ENCODE data around the gene ADIRF.

ADIRF gene

DNA sequence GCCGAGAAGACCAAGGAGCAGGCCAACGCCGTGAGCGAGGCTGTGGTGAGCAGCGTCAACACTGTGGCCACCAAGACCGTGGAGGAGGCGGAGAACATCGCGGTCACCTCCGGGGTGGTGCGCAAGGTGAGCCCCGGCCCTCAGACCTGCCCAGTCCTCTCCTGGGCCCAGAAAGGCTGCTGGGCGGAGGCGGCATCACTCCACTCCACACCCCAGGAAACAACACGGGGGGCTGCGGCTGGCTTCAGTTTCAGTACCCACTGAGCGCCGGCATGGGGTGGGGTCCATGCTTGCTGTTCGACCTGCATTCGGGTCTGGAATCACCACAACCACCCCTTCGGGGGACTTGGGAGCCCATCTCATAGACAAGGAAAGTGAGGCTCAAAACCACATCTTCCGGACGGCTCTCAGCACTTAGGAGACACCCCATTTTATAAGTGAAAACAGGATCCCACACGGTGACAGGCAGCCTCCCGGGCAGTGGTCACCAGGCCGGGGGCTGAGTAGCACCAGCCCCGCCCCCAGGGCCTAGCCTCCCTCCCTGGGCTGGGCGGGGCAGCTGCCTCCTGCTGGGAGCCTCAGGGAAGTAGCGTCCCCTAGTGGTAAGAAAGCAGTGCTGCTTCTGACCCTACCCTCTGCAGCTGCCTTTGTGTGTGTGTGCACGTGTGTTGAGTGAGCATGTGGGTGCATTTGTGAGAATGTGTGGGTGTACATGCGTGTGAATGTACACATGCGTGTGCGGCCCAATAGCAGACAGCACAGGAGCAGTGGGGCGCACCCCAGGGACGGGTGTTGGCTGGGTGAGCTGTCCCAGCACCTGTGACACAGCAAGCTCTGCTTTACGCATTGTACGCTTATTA, 8.0 kb upstream of the ADIRF start:
- peak in 1 of 2 donors; percentile 14 for DNase-seq (ENCODE audit: extremely low read depth in 1 of 2, low read depth in 1 of 2)

DNA sequence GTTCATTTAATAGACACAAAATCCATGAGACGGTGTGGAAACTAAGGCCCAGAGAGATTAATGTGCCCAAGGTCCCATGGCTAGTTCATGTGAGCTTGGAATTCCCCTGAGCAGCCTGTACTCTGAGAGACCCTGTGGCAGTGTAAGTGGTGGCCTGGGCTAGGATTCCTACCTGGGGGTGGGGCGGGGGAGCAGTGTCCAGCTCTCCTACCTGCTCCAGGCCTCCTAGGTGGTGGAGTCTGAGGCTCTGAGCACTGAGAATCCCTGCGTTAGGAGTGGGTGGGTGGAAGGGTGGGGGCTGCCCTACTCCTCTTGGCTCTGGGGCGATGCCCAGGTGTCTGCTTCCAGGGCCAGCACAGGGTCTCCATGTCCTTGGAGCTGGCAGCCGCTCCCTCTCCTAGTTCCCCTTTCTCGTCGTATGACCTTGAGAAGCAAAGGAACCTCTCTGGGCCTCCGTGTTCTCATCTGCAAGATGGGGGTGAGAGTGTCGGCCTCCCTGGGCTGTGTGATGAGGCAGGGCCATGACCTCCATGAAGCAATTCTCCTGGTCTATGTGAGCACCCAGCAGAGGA, 7.3 kb upstream of the ADIRF start:
- DNase-seq (ENCODE audit: extremely low read depth in 1 of 2, low read depth in 1 of 2), result no peak

GRCh38 chr10:86961481-86962091, 6.7 kb upstream of the ADIRF start:
- DNase-seq (ENCODE audit: extremely low read depth in 1 of 2, low read depth in 1 of 2), result no peak

GRCh38 chr10:86962136-86962980, 5.9 kb upstream of the ADIRF start:
- DNase-seq (ENCODE audit: extremely low read depth in 1 of 2, low read depth in 1 of 2), result no peak

GRCh38 chr10:86962981-86963310, 5.3 kb upstream of the ADIRF start:
- no peak for DNase-seq (ENCODE audit: extremely low read depth in 1 of 2, low read depth in 1 of 2)

- no peak for DNase-seq (ENCODE audit: extremely low read depth in 1 of 2, low read depth in 1 of 2)
Measured at GRCh38 chr10:86963341-86963919, 4.9 kb upstream of the ADIRF start.

GRCh38 chr10:86964061-86964846, 4.0 kb upstream of the ADIRF start:
- DNase-seq (ENCODE audit: extremely low read depth in 1 of 2, low read depth in 1 of 2), result no peak

DNA sequence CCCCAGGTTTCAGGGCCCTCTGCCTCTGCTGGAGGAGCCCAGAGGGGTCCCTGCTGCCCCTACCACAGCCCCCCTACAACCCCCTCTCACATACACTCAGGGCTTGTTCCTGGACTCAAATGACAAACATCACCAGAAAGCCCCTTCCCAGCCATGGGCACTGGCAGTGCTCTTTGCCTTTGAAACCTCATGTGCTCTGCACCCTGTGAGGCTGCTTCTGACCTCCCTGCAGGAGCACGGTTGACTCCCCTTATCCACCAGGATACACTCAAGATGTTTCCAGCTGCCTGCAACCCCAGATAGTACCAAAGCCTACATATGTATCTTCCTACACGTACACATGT, 3.5 kb upstream of the ADIRF start:
- no peak for DNase-seq (ENCODE audit: extremely low read depth in 1 of 2, low read depth in 1 of 2)

DNA sequence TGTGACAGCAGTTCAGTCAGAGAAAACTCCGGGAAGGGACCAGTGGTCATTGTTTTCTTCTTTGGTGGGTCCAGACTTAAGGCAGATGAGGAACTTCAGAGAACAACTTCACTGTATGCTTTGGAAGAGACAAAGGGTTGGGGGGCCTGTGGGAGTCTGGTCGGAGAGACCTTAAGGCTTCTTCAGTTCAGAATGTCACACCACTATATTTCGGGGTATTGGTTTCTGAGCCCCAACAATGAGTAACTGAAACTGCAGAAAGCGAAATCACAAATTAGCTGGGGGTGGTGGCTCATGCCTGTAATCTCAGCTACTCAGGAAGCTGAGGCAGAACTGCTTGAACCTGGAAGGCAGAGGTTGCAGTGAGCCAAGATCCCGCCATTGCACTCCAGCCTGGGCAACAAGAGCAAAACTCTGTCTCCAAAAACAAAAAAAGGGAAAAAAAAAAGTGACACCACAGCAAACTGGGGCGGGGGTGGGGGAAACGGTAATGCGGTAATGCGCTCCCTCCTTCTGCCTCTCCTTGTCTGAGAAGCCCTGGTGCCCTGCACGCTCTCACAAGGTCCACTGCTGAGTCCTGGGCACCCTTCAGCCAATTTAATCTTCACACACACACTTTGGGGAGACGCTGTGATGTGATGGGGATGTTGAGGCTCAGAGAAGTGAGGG, 2.2 kb upstream of the ADIRF start:
- DNase-seq (ENCODE audit: extremely low read depth in 1 of 2, low read depth in 1 of 2), result peak in 1 of 2 donors; percentile 20

GRCh38 chr10:86967481-86967941, 771 bp upstream of the ADIRF start:
- no peak for DNase-seq (ENCODE audit: extremely low read depth in 1 of 2, low read depth in 1 of 2)

DNA sequence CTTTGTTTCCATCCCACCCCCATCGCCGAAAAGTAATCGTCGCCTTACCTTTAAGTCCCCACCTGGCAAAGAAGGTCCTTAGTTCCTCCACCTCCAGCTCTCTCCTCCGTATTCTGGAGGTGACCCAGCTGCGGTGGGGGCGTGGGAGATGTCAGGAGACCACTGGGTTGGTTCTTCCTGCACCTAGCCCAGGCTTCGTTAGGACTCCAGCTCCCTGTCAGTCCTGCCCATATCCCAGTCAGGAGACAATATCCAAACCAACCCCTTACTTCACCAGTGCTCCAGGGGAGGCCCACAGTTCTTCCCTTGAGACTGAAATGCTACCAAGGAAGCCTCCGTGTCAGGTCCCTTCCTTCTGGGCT, 693 bp downstream of the ADIRF start:
- DNase-seq (ENCODE audit: extremely low read depth in 1 of 2, low read depth in 1 of 2), result no peak

GRCh38 chr10:86969421-86970041, 1.2 kb downstream of the ADIRF start:
- no peak for DNase-seq (ENCODE audit: extremely low read depth in 1 of 2, low read depth in 1 of 2)

DNA sequence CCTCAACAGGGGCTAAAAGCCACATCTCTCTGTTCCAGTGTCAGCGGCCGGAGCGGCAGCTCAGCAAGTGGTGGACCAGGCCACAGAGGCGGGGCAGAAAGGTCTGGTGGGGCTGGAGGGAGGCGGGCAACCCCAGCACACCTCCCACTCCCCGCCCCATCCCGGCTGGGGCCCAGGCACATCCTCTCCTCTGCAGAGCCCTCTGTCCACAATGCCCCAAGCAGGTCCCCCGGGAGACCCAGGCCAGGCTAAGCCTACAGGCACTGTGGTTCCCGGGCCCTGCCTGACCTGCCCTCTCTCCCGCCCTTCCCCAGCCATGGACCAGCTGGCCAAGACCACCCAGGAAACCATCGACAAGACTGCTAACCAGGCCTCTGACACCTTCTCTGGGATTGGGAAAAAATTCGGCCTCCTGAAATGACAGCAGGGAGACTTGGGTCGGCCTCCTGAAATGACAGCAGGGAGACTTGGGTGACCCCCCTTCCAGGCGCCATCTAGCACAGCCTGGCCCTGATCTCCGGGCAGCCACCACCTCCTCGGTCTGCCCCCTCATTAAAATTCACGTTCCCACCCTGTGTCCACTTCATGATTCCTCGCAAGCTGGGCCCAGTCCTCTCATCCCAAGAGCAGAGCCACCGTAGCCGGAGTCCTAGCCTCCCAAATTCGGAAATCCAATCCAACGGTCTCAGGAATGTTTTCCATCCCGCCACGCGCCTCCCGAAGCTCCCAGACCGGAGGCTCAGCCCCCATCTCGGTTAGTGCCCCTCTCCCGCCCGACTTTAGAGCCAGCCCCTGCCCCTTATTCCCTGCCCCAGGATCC, 2.1 kb downstream of the ADIRF start:
- no peak for DNase-seq (ENCODE audit: extremely low read depth in 1 of 2, low read depth in 1 of 2)

- DNase-seq (ENCODE audit: extremely low read depth in 1 of 2, low read depth in 1 of 2), result no peak
Measured at GRCh38 chr10:86970982-86971231, 2.6 kb downstream of the ADIRF start.

DNA sequence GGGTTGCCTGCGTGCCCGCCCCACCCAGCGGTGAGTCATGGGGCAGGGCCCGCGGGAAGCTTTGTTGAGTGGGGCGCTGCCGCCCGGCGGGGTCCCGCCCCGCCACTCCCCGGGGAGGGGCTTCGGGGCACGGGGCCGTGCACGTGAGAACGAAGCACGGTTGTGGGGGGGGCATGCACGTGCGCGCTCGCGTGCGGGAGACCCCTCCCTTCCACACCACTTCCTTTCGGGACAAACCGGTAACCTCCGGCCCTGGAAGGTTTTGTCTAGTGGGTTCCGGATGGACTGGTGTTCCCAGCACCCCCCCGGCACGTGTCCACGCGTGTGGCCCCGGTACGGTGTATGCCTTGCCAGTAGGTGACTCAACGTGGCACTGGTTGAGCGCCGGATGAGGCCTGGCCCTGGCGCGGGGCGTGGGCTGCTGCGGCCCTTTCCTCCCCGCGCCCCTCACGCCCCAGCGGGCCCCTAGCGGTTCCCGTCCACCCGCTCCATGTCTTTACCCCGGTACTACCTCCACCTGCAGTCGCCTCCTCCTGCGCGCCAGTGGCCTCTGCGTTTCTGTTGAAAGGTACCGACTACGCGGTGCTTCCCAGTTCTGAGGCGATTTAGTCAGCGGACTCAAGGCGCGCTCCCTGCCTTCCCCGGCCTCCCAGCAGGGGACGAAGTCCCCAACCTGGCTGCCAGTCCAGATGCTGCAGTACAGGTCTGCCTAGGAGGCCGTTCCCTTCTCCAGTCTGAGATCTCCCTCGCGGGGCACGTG, 3.1 kb downstream of the ADIRF start:
- peak; percentile 67 to 74 for DNase-seq (ENCODE audit: extremely low read depth in 1 of 2, low read depth in 1 of 2)

- DNase-seq (ENCODE audit: extremely low read depth in 1 of 2, low read depth in 1 of 2), result no peak
Measured at GRCh38 chr10:86972613-86973380, 4.5 kb downstream of the ADIRF start.

DNA sequence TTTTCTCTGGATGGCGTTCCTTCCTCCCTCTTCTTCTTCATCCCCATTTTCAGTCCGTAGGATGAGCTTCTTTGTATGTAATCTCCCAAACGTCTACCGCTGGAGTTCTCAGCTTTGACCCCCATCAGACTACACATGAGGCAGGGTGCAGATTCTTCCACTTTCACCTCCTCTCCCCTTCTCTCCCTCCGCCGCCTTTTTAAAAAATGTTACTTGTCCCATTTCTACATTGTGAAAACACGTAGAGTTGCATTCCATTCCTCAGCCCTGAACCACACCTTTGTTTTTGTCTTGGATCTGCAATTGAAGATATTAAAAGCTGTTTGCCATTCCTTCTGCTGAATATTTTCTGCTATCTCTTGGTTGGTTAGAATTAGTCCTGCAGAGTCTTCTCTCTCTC, 6.2 kb downstream of the ADIRF start:
- no peak for DNase-seq (ENCODE audit: extremely low read depth in 1 of 2, low read depth in 1 of 2)

Data from stimulated activated CD8-positive, alpha-beta memory T cell treated with anti-CD3 and anti-CD28 coated beads, Interleukin-7, amount 100 ng/mL, for 48 hours (primary cell).